Measurements from ENCODE around the gene APBA2. TPM values are rescaled to one million over a fixed set of nuclear protein-coding genes. Genes with fewer than 3 reads are reported as not detected.

Gene APBA2
- total and polyA plus RNA-seq, 8 donors = 0.45 to 13.3 (median 2.0) TPM; not detected in 1

DNA sequence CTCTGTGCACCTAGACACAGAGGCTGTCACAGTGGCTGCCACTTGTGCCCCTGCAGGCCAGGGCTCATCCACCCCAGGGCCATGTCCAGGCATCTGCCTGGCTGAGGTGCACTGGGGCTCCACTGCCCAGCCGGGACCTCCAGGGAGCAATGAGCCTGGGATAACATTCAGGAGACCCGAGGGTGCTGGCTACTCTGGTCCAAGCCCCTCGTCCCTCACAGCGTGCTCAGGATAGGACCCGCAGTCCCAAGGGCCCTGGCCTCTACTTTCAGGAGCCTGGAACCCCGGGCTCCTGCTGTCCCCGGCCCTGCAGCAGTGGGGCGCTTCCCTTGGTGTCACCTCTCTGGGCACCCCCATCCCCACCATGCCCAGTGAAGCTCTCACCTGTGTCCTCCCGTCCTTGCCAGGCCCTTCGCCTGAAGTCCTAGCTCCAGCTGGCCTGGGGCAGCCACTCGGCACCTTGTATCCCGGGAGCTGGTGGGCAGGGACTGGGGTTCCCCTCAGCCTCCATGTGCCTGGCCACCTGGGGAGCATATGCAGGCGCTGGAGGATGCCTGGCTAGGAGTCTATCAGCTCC is 226.0 kb downstream of the APBA2 start:
- Histone ChIP-seq H3K27ac (no peak overlapping the region), H3K9me3 (no peaks in the 10 kb centered on the region), H3K4me1 (peaks cover 0 to 13% (median 9%) of the 10 kb centered on the region in 4 donors), H3K4me3 (no peak overlapping the region), H3K36me3 (no peaks in the 10 kb centered on the region), H3K27me3 (peaks cover 0 to 67% (median 15%) of the 10 kb centered on the region in 3 donors)
- 83 to 86% (median 85%) methylated on average over 5 to 13 of the region's 13 CpGs for WGBS, 5 donors
- no peak for TF ChIP-seq POLR2A (IDR thresholded peaks at IDR 0.05)
- no peak for TF ChIP-seq EP300 (IDR thresholded peaks at IDR 0.05)
- TF ChIP-seq, protein P1, sequence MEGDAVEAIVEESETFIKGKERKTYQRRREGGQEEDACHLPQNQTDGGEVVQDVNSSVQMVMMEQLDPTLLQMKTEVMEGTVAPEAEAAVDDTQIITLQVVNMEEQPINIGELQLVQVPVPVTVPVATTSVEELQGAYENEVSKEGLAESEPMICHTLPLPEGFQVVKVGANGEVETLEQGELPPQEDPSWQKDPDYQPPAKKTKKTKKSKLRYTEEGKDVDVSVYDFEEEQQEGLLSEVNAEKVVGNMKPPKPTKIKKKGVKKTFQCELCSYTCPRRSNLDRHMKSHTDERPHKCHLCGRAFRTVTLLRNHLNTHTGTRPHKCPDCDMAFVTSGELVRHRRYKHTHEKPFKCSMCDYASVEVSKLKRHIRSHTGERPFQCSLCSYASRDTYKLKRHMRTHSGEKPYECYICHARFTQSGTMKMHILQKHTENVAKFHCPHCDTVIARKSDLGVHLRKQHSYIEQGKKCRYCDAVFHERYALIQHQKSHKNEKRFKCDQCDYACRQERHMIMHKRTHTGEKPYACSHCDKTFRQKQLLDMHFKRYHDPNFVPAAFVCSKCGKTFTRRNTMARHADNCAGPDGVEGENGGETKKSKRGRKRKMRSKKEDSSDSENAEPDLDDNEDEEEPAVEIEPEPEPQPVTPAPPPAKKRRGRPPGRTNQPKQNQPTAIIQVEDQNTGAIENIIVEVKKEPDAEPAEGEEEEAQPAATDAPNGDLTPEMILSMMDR (IDR thresholded peaks at IDR 0.05) = no peak
- no peak for TF ChIP-seq POLR2AphosphoS5 (IDR thresholded peaks at IDR 0.05)
- intact Hi-C loops (cut with DNase I; ENCODE audit: low total_unique reads) = no loop called here
- no peak for DNase-seq

DNA sequence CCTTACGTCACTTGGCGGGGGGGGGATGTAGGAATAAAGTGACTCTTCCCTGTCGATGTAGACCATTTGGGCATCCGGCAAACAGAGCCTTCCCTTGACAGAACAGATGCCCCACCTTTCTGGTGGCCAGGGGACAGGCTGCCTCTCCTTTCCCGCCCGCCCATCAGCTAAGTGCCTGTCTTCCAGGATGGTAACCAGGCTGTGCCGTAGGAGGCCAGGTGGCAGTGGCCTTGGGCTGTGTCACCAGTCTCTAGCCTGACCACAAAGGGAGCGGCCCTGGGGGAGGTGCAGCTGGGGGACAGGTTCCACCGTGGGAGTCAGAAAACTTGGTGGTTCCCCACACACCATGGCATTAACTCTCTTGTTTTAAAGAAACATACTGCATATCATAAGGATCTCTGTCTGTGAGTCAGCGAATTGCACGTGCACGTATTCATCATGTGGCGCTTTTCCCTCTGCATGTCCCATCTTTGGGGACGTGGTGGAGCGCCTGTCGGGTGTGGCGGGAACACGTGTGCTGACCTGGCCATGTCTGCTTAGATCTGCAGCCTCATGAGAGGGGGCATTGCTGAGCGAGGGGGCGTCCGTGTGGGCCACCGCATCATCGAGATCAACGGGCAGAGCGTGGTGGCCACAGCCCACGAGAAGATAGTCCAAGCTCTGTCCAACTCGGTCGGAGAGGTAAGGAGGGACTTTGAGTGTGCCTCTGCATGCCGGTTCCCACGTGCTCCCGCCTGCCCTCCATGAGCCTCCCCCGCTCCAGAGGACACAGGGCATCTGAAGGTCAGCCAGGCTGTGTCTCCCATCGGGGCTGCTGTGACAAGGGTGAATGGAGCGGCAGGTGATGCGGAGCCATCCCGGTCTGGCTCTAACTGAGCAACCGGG is 227.8 kb downstream of the APBA2 start:
- TF ChIP-seq, protein P1 (IDR thresholded peaks at IDR 0.05) = no peak
- TF ChIP-seq POLR2A (IDR thresholded peaks at IDR 0.05) = no peak
- no peak for TF ChIP-seq EP300 (IDR thresholded peaks at IDR 0.05)
- no peak for TF ChIP-seq POLR2AphosphoS5 (IDR thresholded peaks at IDR 0.05)
- 80 to 87% (median 85%) methylated on average over 33 to 37 of the region's 37 CpGs for WGBS, 5 donors
- Histone ChIP-seq H3K36me3 (no peaks in the 10 kb centered on the region), H3K27ac (no peak overlapping the region), H3K4me1 (peaks cover 0 to 13% (median 9%) of the 10 kb centered on the region in 4 donors), H3K27me3 (peaks cover 0 to 74% (median 15%) of the 10 kb centered on the region in 3 donors), H3K4me3 (no peak overlapping the region), H3K9me3 (no peaks in the 10 kb centered on the region)
- DNase-seq = no peak
- intact Hi-C loops (cut with DNase I; ENCODE audit: low total_unique reads) = no loop called here

DNA sequence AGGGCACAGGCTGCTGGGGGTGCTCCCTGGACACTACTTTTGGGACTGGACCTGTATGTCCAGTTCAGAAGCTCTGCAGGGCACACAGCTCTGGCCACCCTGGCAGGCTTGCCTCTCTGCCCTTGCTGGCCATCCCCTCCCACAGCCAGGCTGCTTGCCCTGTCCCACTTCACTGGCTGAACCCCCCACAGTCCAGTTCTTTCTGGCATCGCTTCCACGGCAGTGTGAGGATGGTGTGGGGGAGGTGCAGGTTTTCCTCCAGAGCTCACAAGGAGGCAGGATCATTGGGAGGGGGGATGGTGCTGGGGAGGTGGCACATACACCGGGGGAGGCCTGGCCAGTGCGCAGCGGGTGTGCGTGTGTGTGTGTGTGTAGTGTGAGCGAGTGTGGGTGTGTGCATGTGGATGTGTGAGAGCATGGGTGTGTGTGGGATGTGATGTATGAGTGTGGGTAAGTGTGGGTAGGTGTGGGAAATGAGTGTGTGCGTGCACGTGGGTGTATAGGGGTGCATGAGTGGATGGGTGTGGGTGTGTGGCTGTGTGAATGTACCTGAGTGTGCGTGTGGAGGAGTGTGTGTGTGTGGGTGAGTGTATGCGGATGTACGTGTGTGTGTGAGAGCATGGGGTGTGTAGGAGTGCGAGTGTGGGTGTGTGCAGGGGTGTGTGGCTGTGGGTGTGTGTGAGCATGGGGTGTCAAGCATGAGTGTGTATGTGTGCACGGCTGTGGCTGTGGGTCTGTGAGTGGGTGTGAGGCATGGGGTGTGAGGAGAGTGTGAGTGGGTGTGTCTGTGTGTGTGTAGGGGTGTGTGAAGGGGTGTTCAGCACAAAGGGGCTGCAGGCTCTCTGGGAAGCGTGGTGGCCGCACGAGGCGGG is 228.7 kb downstream of the APBA2 start:
- DNase-seq = no peak
- H3K4me3 ChIP-seq = peak overlapping the region in 1 of 4 donors; percentile 39
- peaks cover 0 to 71% (median 15%) of the 10 kb centered on the region in 3 donors for H3K27me3 ChIP-seq
- intact Hi-C loops (cut with DNase I; ENCODE audit: low total_unique reads) = no loop called here
- no peaks in the 10 kb centered on the region for H3K36me3 ChIP-seq
- 49 to 53% (median 52%) methylated on average over 18 of the region's 18 CpGs for WGBS, 5 donors
- no peaks in the 10 kb centered on the region for H3K9me3 ChIP-seq
- H3K4me1 ChIP-seq = peaks cover 0 to 13% (median 9%) of the 10 kb centered on the region in 4 donors
- TF ChIP-seq, protein P1 (IDR thresholded peaks at IDR 0.05) = no peak
- TF ChIP-seq EP300 (IDR thresholded peaks at IDR 0.05) (no peak), POLR2A (IDR thresholded peaks at IDR 0.05) (no peak), POLR2AphosphoS5 (IDR thresholded peaks at IDR 0.05) (no peak)
- H3K27ac ChIP-seq = no peak overlapping the region

Data from stomach (tissue), 9 donors.